Measurements from ENCODE around the gene DMD. TPM values are rescaled to one million over a fixed set of nuclear protein-coding genes. Genes with fewer than 3 reads are reported as not detected.
A peak's percentile ranks its signal among the peaks of the same experiment; 100 is the strongest.

Gene DMD
- total RNA-seq, 1 donor from 2014 or later = 22.2 TPM

- Histone ChIP-seq H3K9me3 (ENCODE audit: insufficient read depth, low read depth, low read length) (no peaks in the 10 kb centered on the region), H3K27me3 (ENCODE audit: insufficient read depth, low read length) (no peaks in the 10 kb centered on the region), H3K36me3 (ENCODE audit: insufficient read depth, low read length) (no peaks in the 10 kb centered on the region), H3K4me2 (ENCODE audit: low read length) (no peak overlapping the region), H3K27ac (ENCODE audit: low read depth, low read length) (no peak overlapping the region), H3K9ac (ENCODE audit: low read length) (no peak overlapping the region), H3K79me2 (ENCODE audit: insufficient read depth, low read length) (no peaks in the 10 kb centered on the region), H3K4me3 (ENCODE audit: insufficient read depth, low read depth, low read length) (no peak overlapping the region), H4K20me1 (ENCODE audit: insufficient read depth, low read length) (no peaks in the 10 kb centered on the region), H3K4me1 (ENCODE audit: insufficient read depth, low read length) (no peaks in the 10 kb centered on the region), H2AFZ (ENCODE audit: low read depth, low read length) (no peak overlapping the region)
- Mint-ChIP-seq H3K36me3 (ENCODE audit: low read depth, unreplicated experiment) (no peaks in the 10 kb centered on the region), H3K27me3 (ENCODE audit: low read depth, unreplicated experiment) (no peaks in the 10 kb centered on the region), H3K4me3 (ENCODE audit: unreplicated experiment) (no peak overlapping the region), H3K9me3 (ENCODE audit: unreplicated experiment) (no peaks in the 10 kb centered on the region), H3K27ac (ENCODE audit: unreplicated experiment) (no peak overlapping the region), H3K4me1 (ENCODE audit: low read depth, unreplicated experiment) (no peaks in the 10 kb centered on the region)
- FAIRE-seq = peak; percentile 50
- no peak for DNase-seq (ENCODE audit: low read depth)
- TF ChIP-seq EZH2 (IDR thresholded peaks at IDR 0.05; ENCODE audit: insufficient read depth, low read length) (no peak), CTCF (IDR thresholded peaks at IDR 0.05; ENCODE audit: insufficient read depth, low read depth, low read length) (no peak)
Observed at GRCh38 chrX:32896088-32896487, 315.3 kb downstream of the DMD start.

- DNase-seq (ENCODE audit: low read depth) = no peak
- H3K4me1 ChIP-seq (ENCODE audit: insufficient read depth, low read length) = no peaks in the 10 kb centered on the region
- no peaks in the 10 kb centered on the region for H3K79me2 ChIP-seq (ENCODE audit: insufficient read depth, low read length)
- no peak for TF ChIP-seq EZH2 (IDR thresholded peaks at IDR 0.05; ENCODE audit: insufficient read depth, low read length)
- H3K9ac ChIP-seq (ENCODE audit: low read length) = no peak overlapping the region
- Mint-ChIP-seq H3K9me3 (ENCODE audit: unreplicated experiment) (no peaks in the 10 kb centered on the region), H3K27me3 (ENCODE audit: low read depth, unreplicated experiment) (no peaks in the 10 kb centered on the region), H3K36me3 (ENCODE audit: low read depth, unreplicated experiment) (no peaks in the 10 kb centered on the region), H3K4me3 (ENCODE audit: unreplicated experiment) (no peak overlapping the region), H3K27ac (ENCODE audit: unreplicated experiment) (no peak overlapping the region), H3K4me1 (ENCODE audit: low read depth, unreplicated experiment) (no peaks in the 10 kb centered on the region)
- H3K27ac ChIP-seq (ENCODE audit: low read depth, low read length) = no peak overlapping the region
- H4K20me1 ChIP-seq (ENCODE audit: insufficient read depth, low read length) = no peaks in the 10 kb centered on the region
- H2AFZ ChIP-seq (ENCODE audit: low read depth, low read length) = no peak overlapping the region
- peak; percentile 82 for FAIRE-seq
- H3K36me3 ChIP-seq (ENCODE audit: insufficient read depth, low read length) = no peaks in the 10 kb centered on the region
- no peak overlapping the region for H3K4me3 ChIP-seq (ENCODE audit: insufficient read depth, low read depth, low read length)
- no peak overlapping the region for H3K4me2 ChIP-seq (ENCODE audit: low read length)
- no peaks in the 10 kb centered on the region for H3K27me3 ChIP-seq (ENCODE audit: insufficient read depth, low read length)
- no peaks in the 10 kb centered on the region for H3K9me3 ChIP-seq (ENCODE audit: insufficient read depth, low read depth, low read length)
Observed at GRCh38 chrX:32894679-32895078, 316.7 kb downstream of the DMD start.

GRCh38 chrX:32893751-32894150 lies 317.6 kb downstream of the DMD start:
- Mint-ChIP-seq H3K4me1 (ENCODE audit: low read depth, unreplicated experiment) (no peaks in the 10 kb centered on the region), H3K36me3 (ENCODE audit: low read depth, unreplicated experiment) (no peaks in the 10 kb centered on the region), H3K9me3 (ENCODE audit: unreplicated experiment) (no peaks in the 10 kb centered on the region), H3K27ac (ENCODE audit: unreplicated experiment) (no peak overlapping the region), H3K27me3 (ENCODE audit: low read depth, unreplicated experiment) (no peaks in the 10 kb centered on the region), H3K4me3 (ENCODE audit: unreplicated experiment) (no peak overlapping the region)
- Histone ChIP-seq H3K4me3 (ENCODE audit: insufficient read depth, low read depth, low read length) (no peak overlapping the region), H3K27ac (ENCODE audit: low read depth, low read length) (no peak overlapping the region), H3K4me2 (ENCODE audit: low read length) (no peak overlapping the region), H3K36me3 (ENCODE audit: insufficient read depth, low read length) (no peaks in the 10 kb centered on the region), H3K9me3 (ENCODE audit: insufficient read depth, low read depth, low read length) (no peaks in the 10 kb centered on the region), H3K4me1 (ENCODE audit: insufficient read depth, low read length) (no peaks in the 10 kb centered on the region), H4K20me1 (ENCODE audit: insufficient read depth, low read length) (no peaks in the 10 kb centered on the region), H2AFZ (ENCODE audit: low read depth, low read length) (no peak overlapping the region), H3K79me2 (ENCODE audit: insufficient read depth, low read length) (no peaks in the 10 kb centered on the region), H3K27me3 (ENCODE audit: insufficient read depth, low read length) (no peaks in the 10 kb centered on the region), H3K9ac (ENCODE audit: low read length) (no peak overlapping the region)
- FAIRE-seq (peak; percentile 67), DNase-seq (ENCODE audit: low read depth) (no peak)
- TF ChIP-seq EZH2 (IDR thresholded peaks at IDR 0.05; ENCODE audit: insufficient read depth, low read length) (no peak), CTCF (IDR thresholded peaks at IDR 0.05; ENCODE audit: insufficient read depth, low read depth, low read length) (no peak)

Measured in astrocyte (in vitro differentiated cells and primary cell).